ENCODE measurements around the gene GIMAP4.
"Not testable (repeated sequence)": the region's sequence is repeated elsewhere in the genome, so short reads cannot be mapped to it uniquely, and the experiment has no call there.

GIMAP4 gene

GRCh38 chr7:150567169-150567568 is at the start of gene GIMAP4:
Gene GIMAP4, plus strand, starts transcription at chr7:150567390. Its CDS starts 2,512 bp downstream, at chr7:150569902.
- no peak for DNase-seq

GRCh38 chr7:150519310-150519709 is 47.9 kb upstream of the GIMAP4 start:
- no peak for DNase-seq

- no peak for DNase-seq
Measured at GRCh38 chr7:150520145-150520544, 47.0 kb upstream of the GIMAP4 start.

- not testable (repeated sequence) for DNase-seq
Measured at GRCh38 chr7:150522931-150523330, 44.3 kb upstream of the GIMAP4 start.

GRCh38 chr7:150524018-150524417 is 43.2 kb upstream of the GIMAP4 start:
- DNase-seq: no peak

GRCh38 chr7:150531704-150532103 is 35.5 kb upstream of the GIMAP4 start:
- DNase-seq: no peak

- DNase-seq: no peak
Measured at GRCh38 chr7:150538259-150538658, 28.9 kb upstream of the GIMAP4 start.

GRCh38 chr7:150553163-150553562 is 14.0 kb upstream of the GIMAP4 start:
- no peak for DNase-seq

- no peak for DNase-seq
Measured at GRCh38 chr7:150556521-150557138, 10.6 kb upstream of the GIMAP4 start.

- DNase-seq: no peak
Measured at GRCh38 chr7:150560486-150560885, 6.7 kb upstream of the GIMAP4 start.

GRCh38 chr7:150562919-150563318 is 4.3 kb upstream of the GIMAP4 start:
- DNase-seq: no peak

- no peak for DNase-seq
Measured at GRCh38 chr7:150564006-150564405, 3.2 kb upstream of the GIMAP4 start.

- DNase-seq: no peak
Measured at GRCh38 chr7:150564566-150564965, 2.6 kb upstream of the GIMAP4 start.

GRCh38 chr7:150565239-150565638 is 2.0 kb upstream of the GIMAP4 start:
- no peak for DNase-seq

- DNase-seq: no peak
Measured at GRCh38 chr7:150566123-150566522, 1.1 kb upstream of the GIMAP4 start.

- DNase-seq: no peak
Measured at GRCh38 chr7:150566572-150566971, 618 bp upstream of the GIMAP4 start.

- DNase-seq: no peak
Measured at GRCh38 chr7:150567871-150568301, 696 bp downstream of the GIMAP4 start.

- DNase-seq: no peak
Measured at GRCh38 chr7:150568714-150569113, 1.5 kb downstream of the GIMAP4 start.

GRCh38 chr7:150569245-150569955 is 2.2 kb downstream of the GIMAP4 start:
- no peak for DNase-seq

- no peak for DNase-seq
Measured at GRCh38 chr7:150570556-150571465, 3.6 kb downstream of the GIMAP4 start.

GRCh38 chr7:150572496-150572895 is 5.3 kb downstream of the GIMAP4 start:
- no peak for DNase-seq

- DNase-seq: not testable (repeated sequence)
Measured at GRCh38 chr7:150579979-150580637, 12.9 kb downstream of the GIMAP4 start.
